ENCODE measurements around the gene TEN1. TPM values are rescaled to one million over a fixed set of nuclear protein-coding genes. Genes with fewer than 3 reads are reported as not detected.
A peak's percentile ranks its signal among the peaks of the same experiment; 100 is the strongest.

Gene TEN1
- total RNA-seq, 2 experiments from 2014 or later = 16.8 to 21.0 TPM

GRCh38 chr17:76008630-76009425 lies 29.8 kb downstream of the TEN1 start:
- CTCF ChIA-PET = interaction anchor here (1.0 to 2.2 kb wide), 7 partner anchors 9 to 538 kb away, joined by 3 to 8 read pairs (median 5); partner anchors contain the start of genes CDK3, MRPL38 and TRIM47
- Mint-ChIP-seq H3K27me3 (ENCODE audit: low read depth) (no peaks in the 10 kb centered on the region), H3K4me3 (no peak overlapping the region), H3K9me3 (ENCODE audit: insufficient read depth) (no peaks in the 10 kb centered on the region), H3K36me3 (ENCODE audit: low read depth) (peaks cover 3% of the 10 kb centered on the region), H3K27ac (no peak overlapping the region), H3K4me1 (ENCODE audit: low read depth) (peaks cover 9% of the 10 kb centered on the region)
- no peak for DNase-seq
- POLR2A ChIA-PET = no interaction called here
- no peak for ATAC-seq

GRCh38 chr17:76009447-76009846 lies 30.4 kb downstream of the TEN1 start:
- H3K27ac Mint-ChIP-seq = no peak overlapping the region
- no peaks in the 10 kb centered on the region for H3K27me3 Mint-ChIP-seq (ENCODE audit: low read depth)
- peaks cover 15% of the 10 kb centered on the region for H3K4me1 Mint-ChIP-seq (ENCODE audit: low read depth)
- ChIA-PET POLR2A (no interaction called here), CTCF (interaction anchor here (1.2 to 1.9 kb wide), 2 partner anchors 9 to 10 kb away, joined by 6 read pairs; partner anchors contain the start of gene CDK3)
- H3K36me3 Mint-ChIP-seq (ENCODE audit: low read depth) = peaks cover 3% of the 10 kb centered on the region
- ATAC-seq = no peak
- no peak overlapping the region for H3K4me3 Mint-ChIP-seq
- no peak for DNase-seq
- H3K9me3 Mint-ChIP-seq (ENCODE audit: insufficient read depth) = no peaks in the 10 kb centered on the region

- no peaks in the 10 kb centered on the region for H3K9me3 Mint-ChIP-seq (ENCODE audit: insufficient read depth)
- H3K36me3 Mint-ChIP-seq (ENCODE audit: low read depth) = peaks cover 3% of the 10 kb centered on the region
- POLR2A ChIA-PET = interaction anchor here (0.5 kb wide), 1 partner anchor 20 kb away, joined by 3 read pairs; no protein-coding TSS in a partner anchor
- DNase-seq (no peak), ATAC-seq (no peak)
- H3K4me3 Mint-ChIP-seq = no peak overlapping the region
- H3K27me3 Mint-ChIP-seq (ENCODE audit: low read depth) = no peaks in the 10 kb centered on the region
- CTCF ChIA-PET = interaction anchor here (0.6 to 5.6 kb wide), 6 partner anchors 9 to 388 kb away, joined by 3 to 122 read pairs (median 4); partner anchors contain the start of genes CDK3 and MRPL38
- no peak overlapping the region for H3K27ac Mint-ChIP-seq
- peaks cover 15% of the 10 kb centered on the region for H3K4me1 Mint-ChIP-seq (ENCODE audit: low read depth)
Measured at GRCh38 chr17:76009969-76010661, 31.1 kb downstream of the TEN1 start.

- Mint-ChIP-seq H3K4me1 (ENCODE audit: low read depth) (peaks cover 8% of the 10 kb centered on the region), H3K27ac (no peak overlapping the region), H3K4me3 (no peak overlapping the region), H3K36me3 (ENCODE audit: low read depth) (no peaks in the 10 kb centered on the region), H3K27me3 (ENCODE audit: low read depth) (no peaks in the 10 kb centered on the region), H3K9me3 (ENCODE audit: insufficient read depth) (no peaks in the 10 kb centered on the region)
- ATAC-seq (no peak), DNase-seq (no peak)
- POLR2A ChIA-PET = no interaction called here
- CTCF ChIA-PET = interaction anchor here (0.8 to 5.6 kb wide), 5 partner anchors 8 to 267 kb away, joined by 3 to 122 read pairs (median 5); partner anchors contain the start of gene CDK3
Measured at GRCh38 chr17:76011951-76012350, 32.9 kb downstream of the TEN1 start.

GRCh38 chr17:76013377-76013932 lies 34.4 kb downstream of the TEN1 start:
- ChIA-PET CTCF (interaction anchor here (1.0 to 5.6 kb wide), 52 partner anchors 10 to 385 kb away, joined by 3 to 122 read pairs (median 6); partner anchors contain the start of genes ACOX1, CDK3, EXOC7 and GALR2), POLR2A (interaction anchor here (0.6 to 1.4 kb wide), 3 partner anchors 16 to 719 kb away, joined by 3 to 8 read pairs (median 3); no protein-coding TSS in a partner anchor)
- Mint-ChIP-seq H3K9me3 (ENCODE audit: insufficient read depth) (no peaks in the 10 kb centered on the region), H3K4me3 (no peak overlapping the region), H3K4me1 (ENCODE audit: low read depth) (peaks cover 8% of the 10 kb centered on the region), H3K27ac (no peak overlapping the region), H3K36me3 (ENCODE audit: low read depth) (no peaks in the 10 kb centered on the region), H3K27me3 (ENCODE audit: low read depth) (no peaks in the 10 kb centered on the region)
- DNase-seq = no peak
- no peak for ATAC-seq

- H3K36me3 Mint-ChIP-seq (ENCODE audit: low read depth) = no peaks in the 10 kb centered on the region
- no peaks in the 10 kb centered on the region for H3K9me3 Mint-ChIP-seq (ENCODE audit: insufficient read depth)
- H3K4me1 Mint-ChIP-seq (ENCODE audit: low read depth) = peaks cover 8% of the 10 kb centered on the region
- no peak overlapping the region for H3K4me3 Mint-ChIP-seq
- no peak overlapping the region for H3K27ac Mint-ChIP-seq
- H3K27me3 Mint-ChIP-seq (ENCODE audit: low read depth) = no peaks in the 10 kb centered on the region
- DNase-seq (peak; percentile 84), ATAC-seq (peak; percentile 99)
- ChIA-PET POLR2A (interaction anchor here (0.7 to 1.4 kb wide), 5 partner anchors 15 to 265 kb away, joined by 3 to 8 read pairs (median 3); partner anchors contain the start of gene EXOC7), CTCF (interaction anchor here (0.6 to 5.6 kb wide), 62 partner anchors 9 to 610 kb away, joined by 3 to 122 read pairs (median 6); partner anchors contain the start of genes ACOX1, CDK3, EXOC7 and GALR2)
Measured at GRCh38 chr17:76014100-76014924, 35.3 kb downstream of the TEN1 start.

- CTCF ChIA-PET = interaction anchor here (0.6 to 5.6 kb wide), 52 partner anchors 9 to 487 kb away, joined by 3 to 122 read pairs (median 7); partner anchors contain the start of genes ACOX1, CDK3, EXOC7 and GALR2
- Mint-ChIP-seq H3K27ac (no peak overlapping the region), H3K27me3 (ENCODE audit: low read depth) (no peaks in the 10 kb centered on the region), H3K4me1 (ENCODE audit: low read depth) (peaks cover 8% of the 10 kb centered on the region), H3K4me3 (no peak overlapping the region), H3K36me3 (ENCODE audit: low read depth) (no peaks in the 10 kb centered on the region), H3K9me3 (ENCODE audit: insufficient read depth) (no peaks in the 10 kb centered on the region)
- ATAC-seq (no peak), DNase-seq (no peak)
- POLR2A ChIA-PET = interaction anchor here (0.7 to 1.4 kb wide), 2 partner anchors 15 to 65 kb away, joined by 3 to 8 read pairs; no protein-coding TSS in a partner anchor
Measured at GRCh38 chr17:76014925-76015261, 35.9 kb downstream of the TEN1 start.

GRCh38 chr17:76017481-76018339 lies 38.7 kb downstream of the TEN1 start:
- Mint-ChIP-seq H3K4me1 (ENCODE audit: low read depth) (peaks cover 8% of the 10 kb centered on the region), H3K4me3 (no peak overlapping the region), H3K27ac (no peak overlapping the region), H3K9me3 (ENCODE audit: insufficient read depth) (no peaks in the 10 kb centered on the region), H3K27me3 (ENCODE audit: low read depth) (no peaks in the 10 kb centered on the region), H3K36me3 (ENCODE audit: low read depth) (no peaks in the 10 kb centered on the region)
- ATAC-seq (no peak), DNase-seq (no peak)
- ChIA-PET CTCF (interaction anchor here (1.0 to 1.1 kb wide), 2 partner anchors 13 to 36 kb away, joined by 3 read pairs; no protein-coding TSS in a partner anchor), POLR2A (interaction anchor here (2.3 kb wide), 1 partner anchor 12 kb away, joined by 15 read pairs; no protein-coding TSS in a partner anchor)

GRCh38 chr17:76018340-76018680 lies 39.3 kb downstream of the TEN1 start:
- ATAC-seq (no peak), DNase-seq (no peak)
- POLR2A ChIA-PET = interaction anchor here (2.3 kb wide), 1 partner anchor 11 kb away, joined by 15 read pairs; no protein-coding TSS in a partner anchor
- H3K4me1 Mint-ChIP-seq (ENCODE audit: low read depth) = peaks cover 8% of the 10 kb centered on the region
- CTCF ChIA-PET = interaction anchor here (2.3 kb wide), 1 partner anchor 380 kb away, joined by 6 read pairs; no protein-coding TSS in a partner anchor
- H3K4me3 Mint-ChIP-seq = no peak overlapping the region
- no peaks in the 10 kb centered on the region for H3K27me3 Mint-ChIP-seq (ENCODE audit: low read depth)
- no peaks in the 10 kb centered on the region for H3K9me3 Mint-ChIP-seq (ENCODE audit: insufficient read depth)
- no peak overlapping the region for H3K27ac Mint-ChIP-seq
- H3K36me3 Mint-ChIP-seq (ENCODE audit: low read depth) = no peaks in the 10 kb centered on the region

- DNase-seq = no peak
- Mint-ChIP-seq H3K4me3 (no peak overlapping the region), H3K4me1 (ENCODE audit: low read depth) (peaks cover 8% of the 10 kb centered on the region), H3K27ac (no peak overlapping the region), H3K9me3 (ENCODE audit: insufficient read depth) (no peaks in the 10 kb centered on the region), H3K27me3 (ENCODE audit: low read depth) (no peaks in the 10 kb centered on the region), H3K36me3 (ENCODE audit: low read depth) (no peaks in the 10 kb centered on the region)
- no peak for ATAC-seq
- ChIA-PET CTCF (interaction anchor here (1.5 to 2.3 kb wide), 4 partner anchors 8 to 379 kb away, joined by 6 to 13 read pairs (median 10); no protein-coding TSS in a partner anchor), POLR2A (interaction anchor here (2.3 kb wide), 1 partner anchor 11 kb away, joined by 15 read pairs; no protein-coding TSS in a partner anchor)
Measured at GRCh38 chr17:76018801-76019200, 39.8 kb downstream of the TEN1 start.

All from activated CD8-positive, alpha-beta T cell treated with anti-CD3 and anti-CD28 coated beads, Interleukin-2, amount 10 ng/mL, durations not matched to agents 7 days and 5 days (primary cell).